ENCODE measurements around the gene POU2F3. TPM values are rescaled to one million over a fixed set of nuclear protein-coding genes. Genes with fewer than 3 reads are reported as not detected.

POU2F3 gene
- polyA plus RNA-seq, 1 donor (not counting 4 experiments of a cell fraction or from before 2014, with no cell fraction given), result 0.96 TPM

DNA sequence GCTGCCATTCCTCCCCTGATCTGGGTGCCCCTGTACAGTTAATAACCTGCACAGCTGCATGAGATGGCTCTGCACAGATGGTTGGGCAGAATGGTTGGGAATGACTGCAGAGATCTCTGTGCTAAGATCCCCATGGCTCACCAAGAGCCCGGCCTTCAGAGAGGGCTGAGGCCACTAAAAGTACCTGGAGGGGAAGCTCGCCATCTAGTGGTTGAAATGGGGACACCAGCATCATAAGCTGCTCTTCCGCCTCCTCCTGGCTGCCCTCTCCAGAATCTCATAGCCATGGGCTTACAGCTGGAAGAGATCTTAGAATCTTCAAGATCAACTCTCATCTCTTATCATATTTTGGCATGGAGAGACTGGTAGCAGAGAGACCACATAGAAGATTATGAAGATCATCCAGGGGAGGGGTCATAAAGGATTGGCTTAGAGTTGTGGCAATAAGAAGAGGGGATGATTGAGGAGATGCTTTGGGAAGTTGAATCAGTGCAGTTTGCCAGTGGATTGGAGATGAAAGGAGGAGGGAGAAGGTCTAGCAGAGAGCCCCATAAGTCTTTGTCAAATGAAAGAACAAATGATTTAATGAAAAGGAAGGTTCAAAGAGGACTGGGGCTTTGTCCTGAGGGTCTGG is 63.2 kb downstream of the POU2F3 start:
- DNase-seq (ENCODE audit: low read depth, low spot score) (peak; percentile 73), FAIRE-seq (peak; percentile 87)
- Histone ChIP-seq H4K20me1 (ENCODE audit: control insufficient read depth, extremely low read depth, insufficient read depth, low read length) (no peaks in the 10 kb centered on the region), H3K9me1 (ENCODE audit: control insufficient read depth, extremely low read depth, insufficient read depth, low read length) (no peaks in the 10 kb centered on the region), H2AFZ (ENCODE audit: control insufficient read depth, low read length) (no peak overlapping the region), H3K27ac (ENCODE audit: control insufficient read depth, insufficient read depth, low read length) (no peak overlapping the region), H3K4me3 (ENCODE audit: control insufficient read depth in 2 of 3, extremely low read depth in 1 of 3, insufficient read depth in 2 of 3, low read depth in 1 of 3, low read length in 3 of 3) (no peak overlapping the region), H3K27me3 (ENCODE audit: control insufficient read depth, extremely low read depth, insufficient read depth, low read length) (no peaks in the 10 kb centered on the region), H3K9ac (ENCODE audit: control insufficient read depth, extremely low read depth, insufficient read depth, low read length) (no peak overlapping the region), H3K4me2 (ENCODE audit: control insufficient read depth, extremely low read depth, insufficient read depth, low read depth, low read length) (no peak overlapping the region), H3K9me3 (ENCODE audit: control insufficient read depth, low read depth, low read length) (no peaks in the 10 kb centered on the region), H3K79me2 (ENCODE audit: control insufficient read depth, insufficient read depth, low read length) (no peaks in the 10 kb centered on the region), H3K36me3 (ENCODE audit: control insufficient read depth in 2 of 2, extremely low read depth in 1 of 2, insufficient read depth in 2 of 2, low read length in 2 of 2) (no peaks in the 10 kb centered on the region), H3K4me1 (ENCODE audit: control insufficient read depth, extremely low read depth, insufficient read depth, low read length) (peaks cover 52% of the 10 kb centered on the region)
- TF ChIP-seq, protein P1, sequence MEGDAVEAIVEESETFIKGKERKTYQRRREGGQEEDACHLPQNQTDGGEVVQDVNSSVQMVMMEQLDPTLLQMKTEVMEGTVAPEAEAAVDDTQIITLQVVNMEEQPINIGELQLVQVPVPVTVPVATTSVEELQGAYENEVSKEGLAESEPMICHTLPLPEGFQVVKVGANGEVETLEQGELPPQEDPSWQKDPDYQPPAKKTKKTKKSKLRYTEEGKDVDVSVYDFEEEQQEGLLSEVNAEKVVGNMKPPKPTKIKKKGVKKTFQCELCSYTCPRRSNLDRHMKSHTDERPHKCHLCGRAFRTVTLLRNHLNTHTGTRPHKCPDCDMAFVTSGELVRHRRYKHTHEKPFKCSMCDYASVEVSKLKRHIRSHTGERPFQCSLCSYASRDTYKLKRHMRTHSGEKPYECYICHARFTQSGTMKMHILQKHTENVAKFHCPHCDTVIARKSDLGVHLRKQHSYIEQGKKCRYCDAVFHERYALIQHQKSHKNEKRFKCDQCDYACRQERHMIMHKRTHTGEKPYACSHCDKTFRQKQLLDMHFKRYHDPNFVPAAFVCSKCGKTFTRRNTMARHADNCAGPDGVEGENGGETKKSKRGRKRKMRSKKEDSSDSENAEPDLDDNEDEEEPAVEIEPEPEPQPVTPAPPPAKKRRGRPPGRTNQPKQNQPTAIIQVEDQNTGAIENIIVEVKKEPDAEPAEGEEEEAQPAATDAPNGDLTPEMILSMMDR (optimal IDR thresholded peaks at IDR 0.05 in 1 of 3, IDR thresholded peaks at IDR 0.05 in 1 of 3, conservative IDR thresholded peaks at IDR 0.05 in 1 of 3; ENCODE audit: extremely low read depth in 1 of 3, insufficient read depth in 2 of 3, low read length in 3 of 3), result peak; percentile 97 to 99 (median 98)
- no peak for TF ChIP-seq EZH2 (IDR thresholded peaks at IDR 0.05; ENCODE audit: low read length)
- dilution Hi-C loops (cut with MboI; ENCODE audit: extremely low pct_ligation_motif_present, low sequenced_read_pairs), result no loop called here

DNA sequence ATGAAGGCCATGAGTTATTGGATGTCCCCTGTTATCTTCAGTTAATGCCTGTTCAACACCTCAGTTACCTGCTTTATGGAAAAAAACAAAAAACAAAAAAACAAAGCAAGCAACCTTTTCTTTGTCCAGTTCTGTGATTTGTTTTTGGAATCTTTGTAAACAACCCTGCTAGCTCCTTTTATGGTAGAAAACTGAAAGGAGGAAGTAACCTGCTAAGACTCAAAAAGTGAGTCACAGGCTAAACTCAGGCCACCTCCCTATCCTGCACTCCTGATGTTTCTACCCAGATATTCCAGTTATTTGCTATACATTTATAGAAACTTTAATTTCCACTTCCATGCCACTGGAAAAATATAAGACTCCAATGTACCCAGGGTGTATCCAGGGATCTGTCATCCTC is 64.6 kb downstream of the POU2F3 start:
- FAIRE-seq (peak; percentile 84), DNase-seq (ENCODE audit: low read depth, low spot score) (no peak)
- Histone ChIP-seq H3K9me3 (ENCODE audit: control insufficient read depth, low read depth, low read length) (no peaks in the 10 kb centered on the region), H3K4me2 (ENCODE audit: control insufficient read depth, extremely low read depth, insufficient read depth, low read depth, low read length) (peak overlapping the region; percentile 34), H3K4me3 (ENCODE audit: control insufficient read depth in 2 of 3, extremely low read depth in 1 of 3, insufficient read depth in 2 of 3, low read depth in 1 of 3, low read length in 3 of 3) (no peak overlapping the region), H2AFZ (ENCODE audit: control insufficient read depth, low read length) (no peak overlapping the region), H3K4me1 (ENCODE audit: control insufficient read depth, extremely low read depth, insufficient read depth, low read length) (peaks cover 51% of the 10 kb centered on the region), H3K27me3 (ENCODE audit: control insufficient read depth, extremely low read depth, insufficient read depth, low read length) (no peaks in the 10 kb centered on the region), H4K20me1 (ENCODE audit: control insufficient read depth, extremely low read depth, insufficient read depth, low read length) (no peaks in the 10 kb centered on the region), H3K9ac (ENCODE audit: control insufficient read depth, extremely low read depth, insufficient read depth, low read length) (no peak overlapping the region), H3K79me2 (ENCODE audit: control insufficient read depth, insufficient read depth, low read length) (no peaks in the 10 kb centered on the region), H3K27ac (ENCODE audit: control insufficient read depth, insufficient read depth, low read length) (peak overlapping the region; percentile 23), H3K36me3 (ENCODE audit: control insufficient read depth in 2 of 2, extremely low read depth in 1 of 2, insufficient read depth in 2 of 2, low read length in 2 of 2) (no peaks in the 10 kb centered on the region), H3K9me1 (ENCODE audit: control insufficient read depth, extremely low read depth, insufficient read depth, low read length) (no peaks in the 10 kb centered on the region)
- TF ChIP-seq, protein P1 (optimal IDR thresholded peaks at IDR 0.05 in 1 of 3, IDR thresholded peaks at IDR 0.05 in 1 of 3, conservative IDR thresholded peaks at IDR 0.05 in 1 of 3; ENCODE audit: extremely low read depth in 1 of 3, insufficient read depth in 2 of 3, low read length in 3 of 3), result no peak
- TF ChIP-seq EZH2 (IDR thresholded peaks at IDR 0.05; ENCODE audit: low read length), result no peak
- dilution Hi-C loops (cut with MboI; ENCODE audit: extremely low pct_ligation_motif_present, low sequenced_read_pairs), result no loop called here

All from keratinocyte (primary cell).